Immature natural killer cell (primary cell): Measurements from ENCODE around the gene ASPHD1. TPM values are rescaled to one million over a fixed set of nuclear protein-coding genes. Genes with fewer than 3 reads are reported as not detected.
"Not testable (repeated sequence)": the region's sequence is repeated elsewhere in the genome, so short reads cannot be mapped to it uniquely, and the experiment has no call there.

ENCODE experiments used
- DNase-seq, 3 donors: peaks; one replicate each; pipeline ENCODE4 v3.0.0; 2022; ENCODE audit warnings: mixed read lengths in 1 of 3
- H3K27ac Mint-ChIP-seq, 6 donors: one replicate each; pipeline ENCODE4 v1.8.0; 2020; ENCODE audit warnings: mixed read lengths in 6 of 6, mild to moderate bottlenecking in 5 of 6, inconsistent platforms in 4 of 6, moderate library complexity in 3 of 6
- H3K27me3 Mint-ChIP-seq, 3 donors: one replicate each; pipeline ENCODE4 v1.8.0; 2020 to 2021; ENCODE audit warnings: low read depth in 3 of 3, mild to moderate bottlenecking in 3 of 3, mixed read lengths in 3 of 3, moderate library complexity in 3 of 3, inconsistent platforms in 1 of 3
- H3K36me3 Mint-ChIP-seq, 3 donors: one replicate each; pipeline ENCODE4 v1.8.0; 2020; ENCODE audit warnings: mixed read lengths in 3 of 3, inconsistent platforms in 2 of 3, mild to moderate bottlenecking in 2 of 3
- H3K4me1 Mint-ChIP-seq, 2 donors: one replicate each; pipeline ENCODE4 v1.8.0; 2020; ENCODE audit warnings: inconsistent platforms in 2 of 2, mild to moderate bottlenecking in 2 of 2, mixed read lengths in 2 of 2, moderate library complexity in 1 of 2
- H3K4me3 Mint-ChIP-seq, 5 donors: one replicate each; pipeline ENCODE4 v1.8.0; 2020; ENCODE audit warnings: mild to moderate bottlenecking in 5 of 5, mixed read lengths in 5 of 5, inconsistent platforms in 3 of 5, moderate library complexity in 3 of 5
- H3K9me3 Mint-ChIP-seq, 6 donors: one replicate each; pipeline ENCODE4 v1.8.0; 2020; ENCODE audit warnings: mild to moderate bottlenecking in 6 of 6, mixed read lengths in 6 of 6, inconsistent platforms in 4 of 6, moderate library complexity in 3 of 6
- polyA plus RNA-seq, 3 donors: library from polyadenylated mRNA; unstranded; fragments of 300-500 nt; fragmentation: Illumina TruSeq; gene quantifications; one replicate each; pipeline ENCODE4 v1.2.3, GENCODE V29; 2021

Gene ASPHD1
- polyA plus RNA-seq, 3 donors from 2014 or later: not detected

DNA sequence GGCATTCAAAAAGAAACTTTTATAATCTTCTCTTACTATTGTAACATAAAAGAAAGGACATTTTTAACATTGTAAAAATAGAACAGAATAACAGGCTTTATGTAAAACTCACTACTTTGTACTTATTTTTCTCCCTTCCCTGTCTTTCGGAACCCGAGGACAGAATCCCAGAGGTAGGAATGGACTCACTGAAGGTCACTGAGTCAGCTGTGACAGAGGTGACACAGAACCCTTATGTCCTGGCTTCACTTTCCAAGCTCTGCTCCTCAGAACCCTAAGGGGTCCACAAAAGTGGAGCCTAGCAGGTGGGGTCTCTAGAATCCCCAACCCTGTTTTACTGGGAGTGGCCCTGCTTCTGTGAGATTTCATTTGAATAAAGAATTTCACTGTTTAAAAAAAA is 22.0 kb downstream of the ASPHD1 start:
- no peak for DNase-seq
- peaks cover 0 to 22% (median 11%) of the 10 kb centered on the region in 3 donors for H3K36me3 Mint-ChIP-seq
- peaks cover 34 to 48% of the 10 kb centered on the region in 2 donors for H3K4me1 Mint-ChIP-seq
- H3K9me3 Mint-ChIP-seq: no peaks in the 10 kb centered on the region
- H3K4me3 Mint-ChIP-seq: no peak overlapping the region
- no peak overlapping the region for H3K27ac Mint-ChIP-seq
- H3K27me3 Mint-ChIP-seq: peaks cover 5 to 11% (median 7%) of the 10 kb centered on the region in 3 donors

- no peak for DNase-seq
- Mint-ChIP-seq H3K9me3 (no peaks in the 10 kb centered on the region), H3K27me3 (peaks cover 5 to 11% (median 7%) of the 10 kb centered on the region in 3 donors), H3K4me1 (peaks cover 36 to 52% of the 10 kb centered on the region in 2 donors), H3K36me3 (peaks cover 0 to 18% (median 11%) of the 10 kb centered on the region in 3 donors), H3K4me3 (no peak overlapping the region), H3K27ac (peak overlapping the region in 1 of 6 donors; percentile 43)
These were observed 22.8 kb downstream of the ASPHD1 start for GRCh38 chr16:29922986-29923501.

DNA sequence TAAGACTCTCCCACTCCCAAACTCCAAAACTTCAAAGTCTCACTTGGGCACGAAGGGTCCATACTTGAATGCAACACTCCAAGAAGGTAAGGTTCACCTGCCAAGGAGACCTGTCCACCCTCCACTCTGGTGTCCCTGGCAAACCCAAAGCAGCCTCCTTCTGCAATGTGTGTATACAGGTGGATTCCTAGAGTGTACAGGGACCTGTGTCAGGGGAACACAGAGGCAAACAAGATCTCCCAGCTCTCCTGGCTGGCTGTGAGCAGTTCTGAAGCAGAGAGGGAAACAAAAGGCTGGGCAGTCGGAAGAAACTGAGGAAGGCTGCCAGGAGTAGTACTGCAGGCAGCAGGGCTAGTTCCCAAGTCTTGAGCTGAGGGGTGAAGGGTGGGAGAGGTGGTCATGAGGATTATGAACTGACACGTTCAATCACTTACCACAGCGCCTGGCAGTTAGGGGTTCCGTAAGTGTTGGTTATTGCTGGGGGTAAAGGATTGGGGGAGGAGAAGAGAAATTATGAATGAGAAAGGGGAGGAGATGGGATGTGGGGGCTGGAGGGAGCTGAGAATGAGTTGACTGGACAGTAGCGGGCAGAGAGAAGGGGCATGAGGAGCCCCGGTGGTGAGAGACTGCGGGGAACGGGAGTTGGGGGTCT is 24.9 kb downstream of the ASPHD1 start:
- peaks cover 0 to 14% (median 10%) of the 10 kb centered on the region in 3 donors for H3K36me3 Mint-ChIP-seq
- H3K4me3 Mint-ChIP-seq: peak overlapping the region; percentile 87 to 96 (median 94)
- peaks cover 36 to 52% of the 10 kb centered on the region in 2 donors for H3K4me1 Mint-ChIP-seq
- H3K27me3 Mint-ChIP-seq: peaks cover 5 to 11% (median 7%) of the 10 kb centered on the region in 3 donors
- DNase-seq: no peak
- no peaks in the 10 kb centered on the region for H3K9me3 Mint-ChIP-seq
- H3K27ac Mint-ChIP-seq: peak overlapping the region; percentile 60 to 89 (median 76)

DNA sequence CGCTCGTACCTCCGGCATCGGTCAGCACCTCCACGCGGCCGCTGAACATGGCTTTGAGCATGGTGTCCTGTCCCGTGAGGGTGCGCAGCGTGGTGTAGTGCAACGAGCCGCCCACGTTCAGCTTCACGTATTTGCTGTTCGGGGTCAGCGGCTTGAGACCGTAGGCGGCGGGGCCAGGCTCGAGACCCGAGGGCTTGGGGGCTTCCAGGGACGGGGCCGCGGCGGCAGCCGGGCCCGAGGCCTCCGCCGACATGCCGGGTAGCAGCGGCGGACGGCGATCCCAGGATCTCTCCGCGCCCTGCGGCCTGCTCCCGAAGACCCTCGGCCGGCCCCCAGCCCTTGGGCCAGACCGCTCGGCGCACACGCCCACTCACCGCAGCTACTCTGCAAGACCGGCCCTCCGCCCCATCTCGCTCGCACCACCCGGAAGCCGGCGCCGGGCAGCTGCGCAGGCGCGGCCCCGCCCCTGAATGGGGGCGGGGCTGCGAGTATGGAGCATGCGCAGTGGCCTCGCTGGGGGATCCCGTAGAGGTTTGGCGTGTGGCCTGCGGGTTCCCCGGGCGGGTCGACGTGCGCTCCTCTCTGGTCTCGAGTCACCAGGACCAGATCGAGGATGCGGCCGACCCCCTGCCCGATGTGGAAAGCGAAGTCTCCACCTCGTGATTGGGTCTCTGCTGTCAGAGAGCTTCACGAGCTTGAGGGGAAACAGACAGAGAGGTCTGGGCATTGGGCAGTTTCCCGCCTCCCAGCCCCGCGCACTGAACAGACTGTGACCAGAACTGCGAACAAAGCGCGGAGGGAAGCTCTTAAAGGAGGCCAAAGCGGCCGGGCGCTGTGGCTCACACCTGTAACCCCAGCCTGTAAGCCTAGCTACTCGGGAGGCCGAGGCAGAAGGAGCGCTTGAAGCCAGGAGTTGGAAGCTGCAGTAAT is 25.8 kb downstream of the ASPHD1 start, which contains the start of gene KCTD13:
KCTD13 (minus strand) TSS at position 446 of the 930 bp plus-strand sequence; CDS start at position 253, 193 bp downstream.
- H3K27ac Mint-ChIP-seq: peak within 1 kb of the TSS; percentile 84 to 98 (median 96)
- DNase-seq: peak; percentile 93 to 95 (median 95)
- H3K4me3 Mint-ChIP-seq: peak within 1 kb of the TSS; percentile 94 to 96 (median 95)
- H3K36me3 Mint-ChIP-seq: peaks cover 0 to 9% (median 2%) of the 10 kb centered on the region in 3 donors
- H3K27me3 Mint-ChIP-seq: peaks cover 5 to 11% (median 7%) of the 10 kb centered on the region in 3 donors
- peaks cover 32 to 46% of the 10 kb centered on the region in 2 donors for H3K4me1 Mint-ChIP-seq
- H3K9me3 Mint-ChIP-seq: no peaks in the 10 kb centered on the region

DNA sequence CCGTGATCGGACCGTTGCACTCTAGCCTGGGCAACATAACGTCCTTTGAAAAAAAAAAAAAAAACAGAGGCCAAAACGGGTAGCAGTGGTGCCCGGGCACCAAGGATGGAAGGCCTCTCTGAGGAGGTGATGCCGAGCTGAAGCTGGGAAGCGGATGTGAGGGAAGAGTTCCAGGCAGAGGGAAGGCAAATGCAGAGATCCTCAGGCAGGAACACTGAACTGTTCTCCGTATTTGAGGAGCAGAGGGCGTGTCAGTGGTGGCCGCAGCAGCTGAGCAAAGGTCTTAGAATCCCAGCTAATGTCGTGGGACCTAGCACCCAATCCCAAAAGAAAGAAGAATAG is 26.4 kb downstream of the ASPHD1 start:
- Mint-ChIP-seq H3K4me1 (peaks cover 31 to 42% of the 10 kb centered on the region in 2 donors), H3K36me3 (peaks cover 0 to 4% (median 0%) of the 10 kb centered on the region in 3 donors), H3K4me3 (peak overlapping the region; percentile 94 to 96 (median 95)), H3K9me3 (no peaks in the 10 kb centered on the region), H3K27ac (peak overlapping the region; percentile 84 to 98 (median 96)), H3K27me3 (peaks cover 5 to 11% (median 7%) of the 10 kb centered on the region in 3 donors)
- no peak for DNase-seq

GRCh38 chr16:29927070-29927905 is 27.0 kb downstream of the ASPHD1 start:
- H3K27me3 Mint-ChIP-seq: peaks cover 7 to 11% (median 7%) of the 10 kb centered on the region in 3 donors
- peaks cover 31 to 42% of the 10 kb centered on the region in 2 donors for H3K4me1 Mint-ChIP-seq
- H3K9me3 Mint-ChIP-seq: no peaks in the 10 kb centered on the region
- H3K4me3 Mint-ChIP-seq: peak overlapping the region; percentile 94 to 96 (median 95)
- H3K27ac Mint-ChIP-seq: peak overlapping the region; percentile 84 to 98 (median 96)
- DNase-seq: no peak
- H3K36me3 Mint-ChIP-seq: peaks cover 0 to 4% (median 0%) of the 10 kb centered on the region in 3 donors

DNA sequence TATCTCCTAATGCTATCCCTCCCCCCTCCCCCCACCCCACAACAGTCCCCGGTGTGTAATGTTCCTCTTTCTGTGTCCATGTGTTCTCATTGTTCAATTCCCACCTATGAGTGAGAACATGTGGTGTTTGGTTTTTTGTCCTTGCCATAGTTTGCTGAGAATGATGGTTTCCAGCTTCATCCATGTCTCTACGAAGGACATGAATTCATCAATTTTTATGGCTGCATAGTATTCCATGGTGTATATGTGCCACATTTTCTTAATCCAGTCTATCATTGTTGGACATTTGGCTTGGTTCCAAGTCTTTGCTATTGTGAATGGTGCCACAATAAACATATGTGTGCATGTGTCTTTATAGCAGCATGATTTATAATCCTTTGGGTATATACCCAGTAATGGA is 31.5 kb downstream of the ASPHD1 start:
- H3K4me3 Mint-ChIP-seq, H3K36me3 Mint-ChIP-seq, H3K27me3 Mint-ChIP-seq, H3K9me3 Mint-ChIP-seq, DNase-seq, H3K4me1 Mint-ChIP-seq, H3K27ac Mint-ChIP-seq: not testable (repeated sequence)

DNA sequence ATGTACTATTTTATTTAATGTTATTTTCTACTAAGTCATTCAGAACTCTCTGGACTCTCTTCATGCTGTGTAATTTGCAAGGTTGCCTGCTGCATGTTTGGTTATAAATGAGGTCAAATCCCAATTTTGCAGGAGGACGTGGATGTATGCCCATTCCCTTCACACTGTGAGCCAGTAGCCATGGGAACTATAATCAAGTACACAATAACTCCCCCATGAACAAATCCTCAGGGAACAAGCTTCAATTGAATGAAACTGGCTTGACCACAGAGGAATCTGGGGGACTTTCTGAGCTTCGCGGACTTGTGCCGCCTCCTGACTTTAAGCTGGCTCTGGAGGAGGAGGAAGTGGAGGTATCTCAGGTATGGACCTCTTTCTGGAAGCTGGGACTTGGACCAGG is 40.4 kb downstream of the ASPHD1 start:
- Mint-ChIP-seq H3K36me3 (no peaks in the 10 kb centered on the region), H3K9me3 (no peaks in the 10 kb centered on the region), H3K27me3 (peaks cover 6 to 13% (median 7%) of the 10 kb centered on the region in 3 donors)

GRCh38 chr16:29943846-29944799 is 43.8 kb downstream of the ASPHD1 start:
- no peaks in the 10 kb centered on the region for H3K4me1 Mint-ChIP-seq
- no peak overlapping the region for H3K27ac Mint-ChIP-seq
- peaks cover 3 to 10% (median 5%) of the 10 kb centered on the region in 3 donors for H3K27me3 Mint-ChIP-seq
- no peaks in the 10 kb centered on the region for H3K36me3 Mint-ChIP-seq
- DNase-seq: no peak
- no peak overlapping the region for H3K4me3 Mint-ChIP-seq
- no peaks in the 10 kb centered on the region for H3K9me3 Mint-ChIP-seq

More for the DNA sequence above, 40.4 kb downstream of the ASPHD1 start:
- Mint-ChIP-seq H3K27ac (no peak overlapping the region), H3K4me3 (no peak overlapping the region), H3K4me1 (no peaks in the 10 kb centered on the region)
- no peak for DNase-seq

DNA sequence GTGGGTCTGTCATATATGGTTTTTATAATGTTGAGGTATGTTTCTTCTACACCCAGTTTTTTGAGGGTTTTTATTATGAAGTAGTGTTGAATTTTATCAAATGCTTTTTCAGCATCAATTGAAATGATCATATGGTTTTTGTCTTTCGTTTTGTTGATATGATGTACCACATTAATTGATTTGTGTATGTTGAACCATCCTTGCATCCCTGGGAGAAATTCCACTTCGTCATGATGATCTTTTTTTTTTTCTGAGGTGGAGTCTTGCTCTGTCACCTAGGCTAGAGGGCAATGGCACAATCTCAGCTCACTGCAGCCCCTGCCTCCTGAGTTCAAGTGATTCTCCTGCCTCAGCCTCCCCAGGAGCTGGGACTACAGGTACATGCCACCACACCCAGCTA is 47.6 kb downstream of the ASPHD1 start:
- Mint-ChIP-seq H3K9me3 (peaks cover 0 to 4% (median under 1%) of the 10 kb centered on the region in 6 donors), H3K4me3 (no peak overlapping the region), H3K36me3 (no peaks in the 10 kb centered on the region), H3K27me3 (peaks cover 0 to 4% (median 3%) of the 10 kb centered on the region in 3 donors), H3K27ac (no peak overlapping the region), H3K4me1 (no peaks in the 10 kb centered on the region)
- DNase-seq: no peak

- Mint-ChIP-seq H3K27ac (no peak overlapping the region), H3K27me3 (peaks cover 0 to 4% (median 0%) of the 10 kb centered on the region in 3 donors), H3K4me1 (no peaks in the 10 kb centered on the region), H3K9me3 (peaks cover 0 to 4% (median under 1%) of the 10 kb centered on the region in 6 donors), H3K4me3 (no peak overlapping the region), H3K36me3 (no peaks in the 10 kb centered on the region)
- no peak for DNase-seq
These were observed 50.6 kb downstream of the ASPHD1 start for GRCh38 chr16:29950806-29951461.
